Endothelial cell of umbilical vein (primary cell): ENCODE results near the gene ZNF777. TPM values are rescaled to one million over a fixed set of nuclear protein-coding genes. Genes with fewer than 3 reads are reported as not detected.

Source experiments
- BruUV-seq: library from RNA; stranded (reverse); fragments of 400-500 nt; replicated peaks from 2 replicates; lab custom pipeline; 2021; lab: Mats Ljungman, UMichigan
- CTCF ChIA-PET: fragments of 300-600, 350-600 bp; sonication (Branson Sonifier 250); formaldehyde crosslinking; loops from one replicate; lab custom pipeline; 2021; ENCODE audit warnings: antibody characterized with exemption, inconsistent platforms; lab: Charles Lee
- POLR2A ChIA-PET: fragments of 300-600, 350-600 bp; sonication (Branson Sonifier 250); formaldehyde crosslinking; loops from one replicate; lab custom pipeline; 2021; ENCODE audit warnings: antibody characterized with exemption, inconsistent platforms; lab: Charles Lee
- DNase-seq: peaks from one replicate; pipeline ENCODE4 v3.0.0-alpha.2; 2011; ENCODE audit warnings: low read depth, low spot score
- FAIRE-seq: peaks from 2 replicates; lab custom pipeline; 2011; peaks lifted over from hg19 to GRCh38; lab: Jason Lieb, UNC
- H2AFZ ChIP-seq: 2 replicates; pipeline ENCODE4 v1.6.0; 2012; ENCODE audit warnings: low read depth, low read length, control low read depth, inconsistent platforms
- H3K27ac ChIP-seq: 2 replicates; pipeline ENCODE4 v1.5.1; 2011; ENCODE audit warnings: low read depth, mild to moderate bottlenecking, control low read depth, low read length, moderate library complexity; ENCODE audit not compliant: insufficient read depth
- H3K27me3 ChIP-seq, 2 experiments: 2 replicates each; pipeline versions ENCODE4 v1.6.0 to v1.6.1; 2011; ENCODE audit warnings: low read length in 2 of 2, mixed read lengths in 1 of 2; ENCODE audit not compliant: control insufficient read depth in 2 of 2, insufficient read depth in 2 of 2
- H3K36me3 ChIP-seq, 2 experiments: 2 replicates in 1 of 2; 3 replicates in 1 of 2; pipeline ENCODE4 v1.5.1; 2011; ENCODE audit warnings: low read length in 2 of 2, mild to moderate bottlenecking in 1 of 2, moderate library complexity in 1 of 2; ENCODE audit not compliant: control insufficient read depth in 2 of 2, insufficient read depth in 2 of 2; ENCODE audit errors: extremely low read depth in 1 of 2
- H3K4me1 ChIP-seq: 3 replicates; pipeline ENCODE4 v1.5.1; 2011; ENCODE audit warnings: mild to moderate bottlenecking, low read length; ENCODE audit not compliant: control insufficient read depth, insufficient read depth; ENCODE audit errors: extremely low read depth
- H3K4me2 ChIP-seq: 2 replicates; pipeline ENCODE4 v1.6.1; 2011; ENCODE audit warnings: low read length, control low read depth, mixed read lengths; ENCODE audit not compliant: insufficient read depth
- H3K4me3 ChIP-seq, 3 experiments: fragments of 200-600 bp in 1 of 3; sonication (generic), shearing (Covaris generic) in 1 of 3; replicated peaks in 1 of 3; 2 replicates each; pipeline ENCODE4 v1.5.1; 2011 to 2016; ENCODE audit warnings: control low read depth in 3 of 3, low read length in 3 of 3, mild to moderate bottlenecking in 2 of 3, inconsistent platforms in 1 of 3, low read depth in 1 of 3, moderate library complexity in 1 of 3; ENCODE audit not compliant: insufficient read depth in 1 of 3
- H3K79me2 ChIP-seq: 2 replicates; pipeline ENCODE4 v1.6.0; 2012; ENCODE audit warnings: low read length, inconsistent platforms; ENCODE audit not compliant: control insufficient read depth, insufficient read depth
- H3K9ac ChIP-seq: replicated peaks from 2 replicates; pipeline ENCODE3; 2011; ENCODE audit warnings: low read length, control low read depth; ENCODE audit not compliant: insufficient read depth; ENCODE audit errors: extremely low read depth
- H3K9me1 ChIP-seq: replicated peaks from 3 replicates; pipeline ENCODE4 v1.6.0; 2011; ENCODE audit warnings: mild to moderate bottlenecking, low read length; ENCODE audit not compliant: control insufficient read depth, insufficient read depth; ENCODE audit errors: extremely low read depth
- H3K9me3 ChIP-seq: replicated peaks from 2 replicates; pipeline ENCODE4 v1.5.1; 2012; ENCODE audit warnings: low read length, inconsistent platforms; ENCODE audit not compliant: control insufficient read depth, insufficient read depth
- H4K20me1 ChIP-seq: replicated peaks from 2 replicates; pipeline ENCODE3; 2011; ENCODE audit warnings: mild to moderate bottlenecking, low read length; ENCODE audit not compliant: control insufficient read depth, insufficient read depth; ENCODE audit errors: extremely low read depth
- CTCF ChIP-seq, 2 donors: IDR thresholded peaks; 1 replicate in 1 of 2; 2 replicates in 1 of 2; pipeline ENCODE4 v1.5.1; 2011; ENCODE audit warnings: low read length in 2 of 2, mild to moderate bottlenecking in 2 of 2, moderate library complexity in 2 of 2, control low read depth in 1 of 2, inconsistent platforms in 1 of 2, low read depth in 1 of 2; ENCODE audit not compliant: insufficient read depth in 1 of 2; ENCODE audit errors: extremely low read depth in 1 of 2
- EZH2 ChIP-seq: IDR thresholded peaks from 2 replicates; pipeline ENCODE4 v1.6.1; 2012; ENCODE audit warnings: borderline replicate concordance, low read depth, mild to moderate bottlenecking, moderate library complexity, low read length, inconsistent platforms; ENCODE audit not compliant: severe bottlenecking
- FOS ChIP-seq: IDR thresholded peaks from 2 replicates; pipeline ENCODE4 v1.6.1; 2011; ENCODE audit warnings: mild to moderate bottlenecking, low read length, moderate library complexity, borderline replicate concordance; ENCODE audit not compliant: insufficient read depth
- GATA2 ChIP-seq: IDR thresholded peaks from 2 replicates; pipeline ENCODE4 v1.7.0; 2011; ENCODE audit warnings: low read depth, mild to moderate bottlenecking, moderate library complexity, mixed read lengths, low read length; ENCODE audit not compliant: insufficient read length, insufficient read depth
- JUN ChIP-seq: IDR thresholded peaks from 2 replicates; pipeline ENCODE4 v1.6.1; 2011; ENCODE audit warnings: borderline replicate concordance, low read depth; ENCODE audit not compliant: insufficient read length, insufficient read depth
- MYC ChIP-seq: IDR thresholded peaks from one replicate; pipeline ENCODE4 v1.6.1; 2011; ENCODE audit warnings: mild to moderate bottlenecking, low read depth, low read length
- POLR2A ChIP-seq: IDR thresholded peaks from 2 replicates; pipeline ENCODE4 v1.6.1; 2012; ENCODE audit warnings: low read depth, mild to moderate bottlenecking, control low read depth, low read length
- POLR2AphosphoS5 ChIP-seq: IDR thresholded peaks from 2 replicates; pipeline ENCODE4 v1.6.1; 2012; ENCODE audit warnings: low read depth, mild to moderate bottlenecking, control low read depth, low read length, moderate library complexity; ENCODE audit not compliant: insufficient read depth
- dilution Hi-C: fragments of 300-500 bp; cut with MboI; formaldehyde crosslinking; loops from one replicate; pipeline ENCODE4 v1.15.0; 2019; ENCODE audit warnings: low sequenced_read_pairs; ENCODE audit not compliant: extremely low pct_ligation_motif_present
- intact Hi-C: fragments of 100-400 bp; cut with micrococcal nuclease; formaldehyde crosslinking; loops from one replicate; pipeline ENCODE4 v1.10.0; 2022
- polyA plus RNA-seq, 4 experiments: library from polyadenylated mRNA; depleted of rRNA in 3 of 4; stranded (reverse) in 3 of 4; unstranded in 1 of 4; fragments of >200 nt; gene quantifications; 2 replicates each; pipeline versions ENCODE4 v1.2.1 to v1.2.3, GENCODE V29; 2011 to 2012; ENCODE audit warnings: missing spikeins in 1 of 4
- total RNA-seq: library from RNA; stranded (reverse); gene quantifications from 2 replicates; pipeline ENCODE4 v1.2.3, GENCODE V29; 2021

The ZNF777 gene
- total and polyA plus RNA-seq, 2 donors (not counting 3 experiments of a cell fraction or from before 2014, with no cell fraction given) = 7.4 to 11.1 TPM

GRCh38 chr7:149469806-149470205 is 8.9 kb upstream of the ZNF777 start:
- H3K9ac ChIP-seq = no peak overlapping the region
- H3K27ac ChIP-seq = no peak overlapping the region
- H3K9me1 ChIP-seq = no peaks in the 10 kb centered on the region
- H3K4me1 ChIP-seq = no peaks in the 10 kb centered on the region
- FAIRE-seq = no peak
- no peaks in the 10 kb centered on the region for H3K9me3 ChIP-seq
- DNase-seq = no peak
- no peak overlapping the region for H3K4me3 ChIP-seq
- intact Hi-C loops (no loop called here), dilution Hi-C loops (no loop called here)
- H3K79me2 ChIP-seq = no peaks in the 10 kb centered on the region
- no peaks in the 10 kb centered on the region for H4K20me1 ChIP-seq
- ChIA-PET CTCF (no interaction called here), POLR2A (no interaction called here)
- H3K36me3 ChIP-seq = peaks cover 0 to 9% of the 10 kb centered on the region in 2 experiments
- H3K27me3 ChIP-seq = peaks cover 0 to 4% of the 10 kb centered on the region in 2 experiments
- no peak for TF ChIP-seq EZH2
- no peak for TF ChIP-seq JUN
- no peak for TF ChIP-seq CTCF (IDR thresholded peaks at IDR 0.05; ENCODE audit: extremely low read depth in 1 of 2, insufficient read depth in 1 of 2, low read depth in 1 of 2, low read length in 2 of 2)
- no peak for TF ChIP-seq GATA2
- no peak for TF ChIP-seq POLR2AphosphoS5
- TF ChIP-seq MYC = no peak
- TF ChIP-seq FOS = no peak
- TF ChIP-seq POLR2A = no peak
- no peak overlapping the region for H3K4me2 ChIP-seq
- no TSS peak for BruUV-seq
- H2AFZ ChIP-seq = no peak overlapping the region
